IMR-90 (cell line): ENCODE data around the gene USH2A. TPM values are rescaled to one million over a fixed set of nuclear protein-coding genes. Genes with fewer than 3 reads are reported as not detected.

ENCODE experiments used
- ATAC-seq: fragments of 200-7000 bp; cut with Tn5 transposase; 2 replicates; pipeline ENCODE4 v1.9.1; 2020; ENCODE audit warnings: low read depth, mild to moderate bottlenecking, moderate library complexity
- BruUV-seq: library from RNA; stranded (reverse); fragments of 400-500 nt; replicated peaks from 2 replicates; lab custom pipeline; 2021; lab: Mats Ljungman, UMichigan
- CTCF ChIA-PET: fragments of 300-600 bp; formaldehyde crosslinking; extraction: SDS; loops from one replicate; lab custom pipeline; 2021; ENCODE audit warnings: antibody characterized with exemption; lab: Yijun Ruan, JAX
- POLR2A ChIA-PET: fragments of 300-600 bp; sonication (Branson Sonifier 250); formaldehyde crosslinking; loops from one replicate; lab custom pipeline; 2022; ENCODE audit warnings: antibody characterized with exemption; ENCODE audit not compliant: unreplicated experiment; lab: Charles Lee
- DNase-seq: peaks from one replicate; pipeline ENCODE4 v3.0.0; 2013
- H2AFZ ChIP-seq: replicated peaks from 2 replicates; pipeline ENCODE3; 2013; ENCODE audit warnings: low read length, mild to moderate bottlenecking; ENCODE audit not compliant: poor library complexity
- H2AK5ac ChIP-seq: 2 replicates; pipeline ENCODE4 v1.6.1; 2013; ENCODE audit warnings: low read depth, low read length, inconsistent platforms
- H2AK9ac ChIP-seq: replicated peaks from 2 replicates; pipeline ENCODE3; 2013; ENCODE audit warnings: mild to moderate bottlenecking, low read depth, low read length, moderate library complexity; ENCODE audit not compliant: poor library complexity
- H2BK120ac ChIP-seq: 2 replicates; pipeline ENCODE4 v1.6.1; 2013; ENCODE audit warnings: low read depth, low read length, inconsistent platforms
- H2BK15ac ChIP-seq: 3 replicates; pipeline ENCODE4 v1.6.1; 2013; ENCODE audit warnings: low read depth, low read length, inconsistent platforms
- H2BK20ac ChIP-seq: 2 replicates; pipeline ENCODE4 v1.6.1; 2013; ENCODE audit warnings: low read depth, mild to moderate bottlenecking, inconsistent platforms, low read length, moderate library complexity
- H2BK5ac ChIP-seq: 2 replicates; pipeline ENCODE4 v1.6.1; 2013; ENCODE audit warnings: mild to moderate bottlenecking, low read depth, low read length, inconsistent platforms; ENCODE audit not compliant: poor library complexity, severe bottlenecking
- H3K14ac ChIP-seq: replicated peaks from 2 replicates; pipeline ENCODE4 v1.6.1; 2013; ENCODE audit warnings: low read depth, low read length, inconsistent platforms
- H3K18ac ChIP-seq: 2 replicates; pipeline ENCODE4 v1.6.1; 2013; ENCODE audit warnings: low read depth, low read length, control low read depth
- H3K23ac ChIP-seq: 2 replicates; pipeline ENCODE4 v1.6.1; 2013; ENCODE audit warnings: low read depth, low read length, inconsistent platforms
- H3K27ac ChIP-seq: 2 replicates; pipeline ENCODE4 v1.5.1; 2013; ENCODE audit warnings: mild to moderate bottlenecking, control low read depth, low read length; ENCODE audit not compliant: insufficient read depth
- H3K27me3 ChIP-seq: 2 replicates; pipeline ENCODE4 v1.6.1; 2013; ENCODE audit warnings: low read length; ENCODE audit not compliant: control insufficient read depth, insufficient read depth
- H3K36me3 ChIP-seq: 2 replicates; pipeline ENCODE4 v1.6.1; 2013; ENCODE audit warnings: low read length, mixed read lengths; ENCODE audit not compliant: control insufficient read depth, insufficient read depth
- H3K4ac ChIP-seq: 2 replicates; pipeline ENCODE4 v1.6.1; 2013; ENCODE audit warnings: low read depth, low read length, inconsistent platforms
- H3K4me1 ChIP-seq: 2 replicates; pipeline ENCODE4 v1.6.1; 2013; ENCODE audit warnings: low read length, mixed read lengths; ENCODE audit not compliant: control insufficient read depth, insufficient read depth
- H3K4me2 ChIP-seq: 2 replicates; pipeline ENCODE4 v1.6.1; 2013; ENCODE audit warnings: low read depth, mild to moderate bottlenecking, control low read depth, low read length, moderate library complexity
- H3K4me3 ChIP-seq: 2 replicates; pipeline ENCODE4 v1.5.1; 2013; ENCODE audit warnings: low read depth, mild to moderate bottlenecking, control low read depth, low read length, moderate library complexity; ENCODE audit not compliant: insufficient read depth
- H3K56ac ChIP-seq: 2 replicates; pipeline ENCODE4 v1.6.1; 2013; ENCODE audit warnings: low read length, inconsistent platforms; ENCODE audit not compliant: insufficient read depth; ENCODE audit errors: extremely low read depth
- H3K79me1 ChIP-seq, 2 experiments: 2 replicates each; pipeline ENCODE4 v1.6.1; 2013; ENCODE audit warnings: low read length in 2 of 2, inconsistent platforms in 1 of 2, low read depth in 1 of 2
- H3K9ac ChIP-seq: 2 replicates; pipeline ENCODE4 v1.6.1; 2013; ENCODE audit warnings: low read depth, low read length, control low read depth
- H3K9me1 ChIP-seq: 2 replicates; pipeline ENCODE4 v1.6.1; 2013; ENCODE audit warnings: low read length, inconsistent platforms; ENCODE audit not compliant: insufficient read depth
- H3K9me3 ChIP-seq: 2 replicates; pipeline ENCODE4 v1.6.1; 2013; ENCODE audit warnings: low read length; ENCODE audit not compliant: control insufficient read depth, insufficient read depth
- H4K20me1 ChIP-seq: 2 replicates; pipeline ENCODE4 v1.6.1; 2013; ENCODE audit warnings: low read length, inconsistent platforms; ENCODE audit not compliant: insufficient read depth
- H4K5ac ChIP-seq: 2 replicates; pipeline ENCODE4 v1.6.1; 2013; ENCODE audit warnings: mild to moderate bottlenecking, low read depth, low read length, control low read depth
- H4K8ac ChIP-seq, 2 experiments: 2 replicates each; pipeline ENCODE4 v1.6.1; 2013; ENCODE audit warnings: low read depth in 2 of 2, low read length in 2 of 2, control low read depth in 1 of 2, inconsistent platforms in 1 of 2
- H4K91ac ChIP-seq: 2 replicates; pipeline ENCODE4 v1.6.1; 2013; ENCODE audit warnings: low read depth, low read length, inconsistent platforms; ENCODE audit not compliant: insufficient read depth
- FOS ChIP-seq: fragments of 150-350 bp; IDR thresholded peaks from 2 replicates; pipeline ENCODE4 v1.6.1; 2016; ENCODE audit warnings: low read depth, low read length
- USF2 ChIP-seq: fragments of 150-350 bp; IDR thresholded peaks from 2 replicates; pipeline ENCODE4 v1.6.1; 2017; ENCODE audit warnings: mild to moderate bottlenecking, antibody characterized with exemption, low read length, low read depth
- WGBS, 2 experiments: methylation state at CpG; one replicate each; pipeline versions ENCODE4 v1.1.5 to v1.1.7; 2013; ENCODE audit warnings: missing lambda C conversion rate in 2 of 2; ENCODE audit not compliant: insufficient read length in 1 of 2; ENCODE audit errors: extremely low coverage in 2 of 2; 5-methylcytosine and 5-hydroxymethylcytosine counted together
- dilution Hi-C: fragments of 300-500 bp; cut with HindIII; formaldehyde crosslinking; loops from one replicate; pipeline ENCODE4 v1.14.3; 2018; ENCODE audit warnings: low sequenced_read_pairs; ENCODE audit not compliant: unreplicated experiment
- in situ Hi-C: fragments of 300-500 bp; cut with MboI; formaldehyde crosslinking; loops from 3 replicates; pipeline ENCODE4 v1.14.3; 2019; ENCODE audit warnings: low sequenced_read_pairs, inconsistent platforms, mixed read lengths
- intact Hi-C: fragments of 100-400 bp; cut with micrococcal nuclease; formaldehyde crosslinking; loops from 2 replicates; pipeline ENCODE4 v1.10.0; 2022
- polyA plus RNA-seq, 3 experiments: library from polyadenylated mRNA; depleted of rRNA; stranded (reverse); fragments of >200 nt; gene quantifications; 2 replicates each; pipeline ENCODE4 v1.2.3, GENCODE V29; 2012; ENCODE audit warnings: low replicate concordance in 1 of 3
- total RNA-seq: library from RNA; depleted of rRNA; stranded (reverse); fragments of >200 nt; gene quantifications from 2 replicates; pipeline ENCODE4 v1.2.3, GENCODE V29; 2012

USH2A gene
- total and polyA plus RNA-seq, 2 of the 4 experiments (the other 2 are of a cell fraction): under 0.01 to 0.02 TPM

DNA sequence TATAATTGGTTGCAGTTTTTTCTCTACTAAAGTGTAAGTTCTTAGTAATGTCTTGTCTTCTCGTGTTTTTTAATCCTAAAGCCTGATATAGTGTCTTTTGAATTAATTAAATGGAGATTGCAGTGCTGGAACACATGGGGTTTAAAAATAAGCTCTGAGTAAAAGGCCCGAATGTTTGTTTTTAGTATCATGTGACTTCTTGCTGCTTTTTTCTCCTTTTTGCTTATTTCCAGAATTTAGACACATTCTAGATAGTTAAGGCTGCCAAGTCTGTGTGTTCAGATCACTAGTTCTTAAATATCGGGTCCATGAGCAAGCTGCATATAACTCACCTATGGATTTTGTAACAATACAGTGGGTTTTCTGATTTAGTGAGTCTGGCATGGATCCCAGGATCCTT is 828.6 kb downstream of the USH2A start:
- BruUV-seq: no TSS peak
- Histone ChIP-seq H2AFZ (no peak overlapping the region), H3K36me3 (peaks cover 12% of the 10 kb centered on the region), H3K27ac (no peak overlapping the region), H3K79me1 (peaks cover 8 to 27% of the 10 kb centered on the region in 2 experiments), H3K4me1 (peaks cover 17% of the 10 kb centered on the region), H4K8ac (no peak overlapping the region), H2AK5ac (no peak overlapping the region), H4K91ac (no peak overlapping the region), H3K4me3 (no peak overlapping the region), H2BK5ac (no peak overlapping the region), H3K9ac (no peak overlapping the region), H3K14ac (no peak overlapping the region), H3K56ac (no peak overlapping the region), H2BK15ac (no peak overlapping the region), H4K5ac (no peak overlapping the region), H2BK20ac (no peak overlapping the region), H3K18ac (peak overlapping the region; percentile 35; the same call in 1 of the 2 replicates), H2BK120ac (no peak overlapping the region), H3K4ac (no peak overlapping the region), H4K20me1 (peaks cover 3% of the 10 kb centered on the region; the same call in 1 of the 2 replicates), H3K4me2 (no peak overlapping the region), H3K9me3 (no peaks in the 10 kb centered on the region), H3K27me3 (no peaks in the 10 kb centered on the region), H3K23ac (no peak overlapping the region), H3K9me1 (peaks cover 3% of the 10 kb centered on the region), H2AK9ac (no peak overlapping the region)
- no CpG with 5 or more reads among the region's 3 CpGs for WGBS, 2 experiments
- intact Hi-C loops: no loop called here
- DNase-seq: peak; percentile 52
- ChIA-PET CTCF (interaction anchor here (1.0 kb wide), 1 partner anchor 12 kb away, joined by 3 read pairs; no protein-coding TSS in a partner anchor), POLR2A (no interaction called here)
- no peak; the same call in 1 of the 2 replicates for ATAC-seq
- dilution Hi-C loops: no loop called here
- peak; percentile 30; the same call in 1 of the 2 replicates for TF ChIP-seq USF2
- TF ChIP-seq FOS: no peak
- in situ Hi-C loops: no loop called here
